Caco-2 (cell line): ENCODE data around the gene BHLHA9. TPM values are rescaled to one million over a fixed set of nuclear protein-coding genes. Genes with fewer than 3 reads are reported as not detected.

Experiments used
- BruUV-seq: library from RNA; stranded (reverse); fragments of 400-500 nt; replicated peaks from 2 replicates; lab custom pipeline; 2021; lab: Mats Ljungman, UMichigan
- CTCF ChIA-PET: fragments of 300-600 bp; sonication (Branson Sonifier 250); formaldehyde crosslinking; loops from one replicate; lab custom pipeline; 2022; ENCODE audit warnings: antibody characterized with exemption; lab: Charles Lee
- POLR2A ChIA-PET: fragments of 300-600 bp; sonication (Branson Sonifier 250); formaldehyde crosslinking; loops from one replicate; lab custom pipeline; 2022; ENCODE audit warnings: antibody characterized with exemption; lab: Charles Lee
- DNase-seq, 2 experiments: peaks; one replicate each; pipeline versions ENCODE4 v3.0.0 to v3.0.0-alpha.2; 2020 to 2022
- H3K27me3 ChIP-seq: replicated peaks from 2 replicates; pipeline ENCODE4 v1.6.0; 2011; ENCODE audit warnings: low read length; ENCODE audit not compliant: control insufficient read depth, insufficient read depth
- H3K36me3 ChIP-seq: 2 replicates; pipeline ENCODE4 v1.5.1; 2011; ENCODE audit warnings: low read length; ENCODE audit not compliant: control insufficient read depth, insufficient read depth
- H3K4me1 ChIP-seq: fragments of 250-450 bp; sonication (Bioruptor Pico); 2 replicates; pipeline ENCODE4 v1.5.1; 2020; ENCODE audit warnings: mild to moderate bottlenecking
- H3K4me3 ChIP-seq: 2 replicates; pipeline ENCODE4 v1.5.1; 2011; ENCODE audit warnings: low read depth, mild to moderate bottlenecking, control low read depth, low read length
- H3K9me3 ChIP-seq: fragments of 250-450 bp; sonication (Bioruptor Pico); 2 replicates; pipeline ENCODE4 v1.5.1; 2020; ENCODE audit warnings: mild to moderate bottlenecking, moderate library complexity
- H3K27ac Mint-ChIP-seq: one replicate; pipeline ENCODE4 v1.8.0; 2022; ENCODE audit warnings: mixed read lengths; ENCODE audit not compliant: unreplicated experiment
- H3K27me3 Mint-ChIP-seq: one replicate; pipeline ENCODE4 v1.8.0; 2022; ENCODE audit warnings: mixed read lengths; ENCODE audit not compliant: insufficient read depth, unreplicated experiment
- H3K36me3 Mint-ChIP-seq: one replicate; pipeline ENCODE4 v1.8.0; 2022; ENCODE audit warnings: mild to moderate bottlenecking, mixed read lengths; ENCODE audit not compliant: insufficient read depth, unreplicated experiment
- H3K4me1 Mint-ChIP-seq: one replicate; pipeline ENCODE4 v1.8.0; 2022; ENCODE audit warnings: low read depth, mixed read lengths; ENCODE audit not compliant: unreplicated experiment
- H3K4me3 Mint-ChIP-seq: one replicate; pipeline ENCODE4 v1.8.0; 2022; ENCODE audit warnings: mild to moderate bottlenecking, moderate library complexity, mixed read lengths; ENCODE audit not compliant: unreplicated experiment
- H3K9me3 Mint-ChIP-seq: one replicate; pipeline ENCODE4 v1.8.0; 2022; ENCODE audit warnings: mixed read lengths; ENCODE audit not compliant: unreplicated experiment
- CTCF ChIP-seq, 2 experiments: fragments of 200-600 bp in 1 of 2; IDR thresholded peaks; 1 replicate in 1 of 2; 2 replicates in 1 of 2; pipeline versions ENCODE4 v1.5.1 to v1.8.0; 2011 to 2022; ENCODE audit warnings: antibody characterized with exemption in 1 of 2, control low read depth in 1 of 2, inconsistent platforms in 1 of 2, low read depth in 1 of 2, low read length in 1 of 2, mild to moderate bottlenecking in 1 of 2, moderate library complexity in 1 of 2; ENCODE audit not compliant: insufficient read depth in 1 of 2, severe bottlenecking in 1 of 2, unreplicated experiment in 1 of 2
- intact Hi-C: fragments of 100-400 bp; cut with micrococcal nuclease; formaldehyde crosslinking; loops from one replicate; pipeline ENCODE4 v1.10.0; 2022; ENCODE audit not compliant: unreplicated experiment
- total RNA-seq: library from RNA; stranded (reverse); gene quantifications from 2 replicates; pipeline ENCODE4 v1.2.3, GENCODE V29; 2022

BHLHA9 gene
- total RNA-seq, 1 experiment from 2014 or later, result not detected

DNA sequence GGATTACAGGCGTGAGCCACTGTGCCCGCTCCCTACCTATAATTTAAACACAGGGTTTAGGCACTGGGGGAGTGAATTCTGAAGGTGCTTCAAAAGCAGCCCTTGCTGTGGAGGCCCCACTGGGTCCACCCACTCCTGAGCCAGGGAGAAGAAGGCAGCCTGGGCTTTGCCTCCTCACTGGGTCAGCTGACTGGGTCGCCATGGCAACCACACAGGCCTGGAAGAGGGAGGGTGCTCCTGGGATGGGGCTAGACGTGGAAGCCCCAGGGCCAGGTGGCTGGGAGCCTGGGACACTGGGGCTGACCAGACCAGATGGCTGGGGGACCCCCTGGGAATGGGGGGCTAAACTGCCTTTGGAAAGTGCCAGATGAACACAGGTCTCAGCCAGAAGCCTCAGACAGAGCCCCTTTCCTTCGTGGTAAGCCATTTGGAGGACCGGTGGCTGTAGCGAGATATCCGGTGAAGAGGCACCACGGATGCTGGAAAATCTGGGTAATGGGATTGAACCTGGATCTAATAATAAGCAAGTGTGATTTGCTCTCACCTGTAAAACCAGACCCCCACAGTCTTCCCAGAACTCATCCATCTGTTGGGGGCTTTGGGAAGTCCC is 42.1 kb downstream of the BHLHA9 start:
- Histone ChIP-seq H3K36me3 (no peaks in the 10 kb centered on the region), H3K9me3 (no peaks in the 10 kb centered on the region), H3K4me1 (no peaks in the 10 kb centered on the region), H3K4me3 (no peak overlapping the region), H3K27me3 (no peaks in the 10 kb centered on the region)
- CTCF ChIA-PET, result no interaction called here
- Mint-ChIP-seq H3K4me1 (peaks cover 6% of the 10 kb centered on the region), H3K4me3 (no peak overlapping the region), H3K27ac (no peak overlapping the region), H3K27me3 (peaks cover 8% of the 10 kb centered on the region), H3K9me3 (no peaks in the 10 kb centered on the region), H3K36me3 (no peaks in the 10 kb centered on the region)
- no peak for TF ChIP-seq CTCF (IDR thresholded peaks at IDR 0.05; ENCODE audit: insufficient read depth in 1 of 2, low read depth in 1 of 2, low read length in 1 of 2, severe bottlenecking in 1 of 2, unreplicated experiment in 1 of 2)
- POLR2A ChIA-PET, result no interaction called here
- DNase-seq, result peak; percentile 45 to 69
- intact Hi-C loops, result no loop called here
- no TSS peak for BruUV-seq

DNA sequence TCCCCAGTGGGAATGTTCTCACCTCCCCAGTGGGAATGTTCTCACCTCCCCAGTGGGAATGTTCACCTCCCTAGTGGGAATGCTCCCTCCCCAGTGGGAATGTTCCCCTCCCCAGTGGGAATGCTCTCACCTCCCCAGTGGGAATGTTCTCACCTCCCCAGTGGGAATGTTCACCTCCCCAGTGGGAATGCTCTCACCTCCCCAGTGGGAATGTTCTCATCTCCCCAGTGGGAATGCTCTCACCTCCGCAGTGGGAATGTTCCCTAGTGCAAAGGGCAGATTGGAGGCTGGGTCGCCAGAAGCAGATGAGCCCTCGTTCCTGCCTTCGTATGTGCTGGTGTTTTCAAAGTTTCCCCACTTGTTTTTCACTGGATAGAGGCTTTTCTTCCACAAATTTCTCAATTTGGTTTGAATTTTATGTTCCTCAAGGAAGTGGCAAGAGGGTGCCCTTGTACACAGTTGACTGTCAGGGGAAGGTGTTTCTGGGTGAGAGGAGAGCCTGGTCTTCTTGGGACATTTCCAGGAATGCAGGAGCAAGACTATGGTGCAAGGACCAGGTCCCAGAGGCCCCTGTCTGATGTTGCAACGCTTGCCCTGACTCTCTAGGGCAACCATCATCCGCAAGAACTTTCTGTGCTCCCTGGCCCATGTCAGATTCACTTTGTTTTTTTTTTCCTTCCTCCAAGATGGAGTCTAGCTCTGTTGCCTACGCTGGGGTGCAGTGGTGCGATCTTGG is 43.2 kb downstream of the BHLHA9 start:
- Histone ChIP-seq H3K27me3 (no peaks in the 10 kb centered on the region), H3K4me3 (no peak overlapping the region), H3K9me3 (no peaks in the 10 kb centered on the region), H3K4me1 (no peaks in the 10 kb centered on the region), H3K36me3 (no peaks in the 10 kb centered on the region)
- Mint-ChIP-seq H3K27ac (no peak overlapping the region), H3K9me3 (no peaks in the 10 kb centered on the region), H3K27me3 (peaks cover 6% of the 10 kb centered on the region), H3K4me3 (no peak overlapping the region), H3K4me1 (peaks cover 6% of the 10 kb centered on the region), H3K36me3 (no peaks in the 10 kb centered on the region)
- no peak for TF ChIP-seq CTCF (IDR thresholded peaks at IDR 0.05; ENCODE audit: insufficient read depth in 1 of 2, low read depth in 1 of 2, low read length in 1 of 2, severe bottlenecking in 1 of 2, unreplicated experiment in 1 of 2)
- BruUV-seq, result no TSS peak
- intact Hi-C loops, result no loop called here
- POLR2A ChIA-PET, result no interaction called here
- CTCF ChIA-PET, result no interaction called here
- DNase-seq, result no peak

DNA sequence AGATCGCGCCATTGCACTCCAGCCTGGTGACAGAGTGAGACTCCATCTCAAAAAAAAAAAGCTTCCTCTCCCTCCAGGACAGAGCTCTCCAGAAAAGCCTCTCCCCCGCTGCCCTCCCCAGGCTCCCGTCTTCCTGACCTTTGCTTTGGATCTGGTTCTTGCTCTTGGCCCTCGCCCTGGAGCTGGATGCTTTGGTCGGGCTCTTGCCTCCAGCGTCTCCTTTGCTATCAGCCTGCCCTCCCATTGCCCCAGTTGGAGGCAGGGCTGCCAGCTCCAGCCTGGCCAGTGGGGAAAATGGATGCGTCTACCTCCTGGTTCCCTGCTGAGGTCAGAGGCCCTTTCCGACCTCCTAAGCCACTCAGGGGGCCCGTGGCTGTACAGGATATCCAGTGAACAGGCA is 45.2 kb downstream of the BHLHA9 start:
- TF ChIP-seq CTCF (IDR thresholded peaks at IDR 0.05; ENCODE audit: insufficient read depth in 1 of 2, low read depth in 1 of 2, low read length in 1 of 2, severe bottlenecking in 1 of 2, unreplicated experiment in 1 of 2), result no peak
- H3K9me3 Mint-ChIP-seq, result no peaks in the 10 kb centered on the region
- no peak for DNase-seq
- H3K4me1 Mint-ChIP-seq, result peaks cover 6% of the 10 kb centered on the region
- ChIA-PET POLR2A (no interaction called here), CTCF (no interaction called here)
- H3K27me3 Mint-ChIP-seq, result peaks cover 8% of the 10 kb centered on the region
- H3K4me3 Mint-ChIP-seq, result no peak overlapping the region
- Histone ChIP-seq H3K9me3 (no peaks in the 10 kb centered on the region), H3K4me1 (no peaks in the 10 kb centered on the region), H3K36me3 (no peaks in the 10 kb centered on the region), H3K27me3 (no peaks in the 10 kb centered on the region), H3K4me3 (no peak overlapping the region)
- H3K27ac Mint-ChIP-seq, result no peak overlapping the region
- H3K36me3 Mint-ChIP-seq, result no peaks in the 10 kb centered on the region
- intact Hi-C loops, result no loop called here
- BruUV-seq, result no TSS peak
